ENCODE results near the gene GNG4. TPM values are rescaled to one million over a fixed set of nuclear protein-coding genes. Genes with fewer than 3 reads are reported as not detected.

Gene GNG4
- total and polyA plus RNA-seq, 2 donors (not counting 3 experiments of a cell fraction or from before 2014, with no cell fraction given): 0.10 TPM; not detected in 1

DNA sequence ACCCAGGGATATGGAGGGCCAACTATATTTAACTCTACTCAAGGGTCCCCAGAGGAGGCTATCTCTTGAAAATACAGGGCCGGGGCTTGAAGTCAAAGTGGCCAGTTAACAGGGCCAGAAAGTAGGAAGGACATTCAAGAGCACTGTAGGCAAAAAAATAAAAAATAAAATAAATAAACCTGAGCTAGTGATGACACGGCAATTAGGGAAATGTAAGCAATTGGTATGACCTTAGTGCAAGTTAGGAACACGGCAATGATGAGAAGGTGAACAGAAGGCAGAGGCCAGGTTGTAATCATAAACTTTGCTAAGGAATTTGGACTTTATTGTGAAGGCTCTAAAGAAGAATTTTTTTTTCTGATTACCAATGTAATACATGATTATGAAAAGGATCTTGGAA is 142.0 kb downstream of the GNG4 start:
- no peaks in the 10 kb centered on the region for H4K20me1 ChIP-seq (replicated peaks; ENCODE audit: control insufficient read depth, extremely low read depth, insufficient read depth, low read length)
- FAIRE-seq (no peak), DNase-seq (ENCODE audit: low read depth, low spot score) (no peak)
- H3K27me3 ChIP-seq (ENCODE audit: control insufficient read depth in 2 of 2, insufficient read depth in 2 of 2, low read length in 2 of 2): no peaks in the 10 kb centered on the region
- dilution Hi-C loops (cut with MboI; ENCODE audit: extremely low pct_ligation_motif_present, low sequenced_read_pairs): no loop called here
- no peaks in the 10 kb centered on the region for H3K36me3 ChIP-seq (ENCODE audit: control insufficient read depth in 2 of 2, extremely low read depth in 1 of 2, insufficient read depth in 2 of 2, low read length in 2 of 2)
- H3K4me3 ChIP-seq (replicated peaks in 1 of 3; ENCODE audit: insufficient read depth in 1 of 3, low read depth in 1 of 3, low read length in 3 of 3): no peak overlapping the region
- CTCF ChIA-PET: no interaction called here
- no peaks in the 10 kb centered on the region for H3K9me1 ChIP-seq (replicated peaks; ENCODE audit: control insufficient read depth, extremely low read depth, insufficient read depth, low read length)
- no peak overlapping the region for H3K27ac ChIP-seq (ENCODE audit: insufficient read depth, low read depth, low read length)
- H3K79me2 ChIP-seq (ENCODE audit: control insufficient read depth, insufficient read depth, low read length): peaks cover 13% of the 10 kb centered on the region
- H2AFZ ChIP-seq (ENCODE audit: low read depth, low read length): no peak overlapping the region
- H3K9me3 ChIP-seq (replicated peaks; ENCODE audit: control insufficient read depth, insufficient read depth, low read length): no peaks in the 10 kb centered on the region
- no peak overlapping the region for H3K9ac ChIP-seq (replicated peaks; ENCODE audit: extremely low read depth, insufficient read depth, low read length)
- BruUV-seq (replicated peaks): no TSS peak
- H3K4me2 ChIP-seq (ENCODE audit: insufficient read depth, low read length): no peak overlapping the region
- TF ChIP-seq, protein P1, sequence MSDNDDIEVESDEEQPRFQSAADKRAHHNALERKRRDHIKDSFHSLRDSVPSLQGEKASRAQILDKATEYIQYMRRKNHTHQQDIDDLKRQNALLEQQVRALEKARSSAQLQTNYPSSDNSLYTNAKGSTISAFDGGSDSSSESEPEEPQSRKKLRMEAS (IDR thresholded peaks at IDR 0.05; ENCODE audit: insufficient read depth, insufficient read length): no peak
- TF ChIP-seq FOS (IDR thresholded peaks at IDR 0.05; ENCODE audit: borderline replicate concordance, insufficient read depth, low read length) (no peak), POLR2AphosphoS5 (IDR thresholded peaks at IDR 0.05; ENCODE audit: insufficient read depth, low read depth, low read length) (no peak), POLR2A (IDR thresholded peaks at IDR 0.05; ENCODE audit: low read depth, low read length) (no peak), CTCF (IDR thresholded peaks at IDR 0.05; ENCODE audit: extremely low read depth in 1 of 2, insufficient read depth in 1 of 2, low read depth in 1 of 2, low read length in 2 of 2) (no peak), GATA2 (IDR thresholded peaks at IDR 0.05; ENCODE audit: insufficient read depth, insufficient read length, low read depth, low read length) (no peak), JUN (IDR thresholded peaks at IDR 0.05; ENCODE audit: borderline replicate concordance, insufficient read depth, insufficient read length, low read depth) (no peak), EZH2 (IDR thresholded peaks at IDR 0.05; ENCODE audit: borderline replicate concordance, low read depth, low read length, severe bottlenecking) (no peak), MYC (IDR thresholded peaks at IDR 0.05; ENCODE audit: low read depth, low read length) (no peak)
- peaks cover 4% of the 10 kb centered on the region for H3K4me1 ChIP-seq (ENCODE audit: control insufficient read depth, extremely low read depth, insufficient read depth, low read length)
- POLR2A ChIA-PET: no interaction called here
- intact Hi-C loops (cut with micrococcal nuclease): loop anchor here (10.0 kb wide), 2 partner anchors 557 to 1033 kb away; partner anchors contain the start of genes NID1 and TARBP1

Data from endothelial cell of umbilical vein (primary cell).